Muscle of back (tissue), 11 donors: Measurements from ENCODE around the gene GADL1. TPM values are rescaled to one million over a fixed set of nuclear protein-coding genes. Genes with fewer than 3 reads are reported as not detected.

ENCODE experiments used
- DNase-seq, 3 donors: peaks; one replicate each; pipeline versions ENCODE4 v3.0.0 to v3.0.0-alpha.2; 2013
- polyA plus RNA-seq, 10 donors: library from polyadenylated mRNA; unstranded; fragments of 120-200 nt; gene quantifications; one replicate each; pipeline ENCODE4 v1.2.1, GENCODE V29; 2013; ENCODE audit not compliant: insufficient read length in 10 of 10

The GADL1 gene
- polyA plus RNA-seq, 10 donors, result 12.7 to 31.8 (median 24.0) TPM

DNA sequence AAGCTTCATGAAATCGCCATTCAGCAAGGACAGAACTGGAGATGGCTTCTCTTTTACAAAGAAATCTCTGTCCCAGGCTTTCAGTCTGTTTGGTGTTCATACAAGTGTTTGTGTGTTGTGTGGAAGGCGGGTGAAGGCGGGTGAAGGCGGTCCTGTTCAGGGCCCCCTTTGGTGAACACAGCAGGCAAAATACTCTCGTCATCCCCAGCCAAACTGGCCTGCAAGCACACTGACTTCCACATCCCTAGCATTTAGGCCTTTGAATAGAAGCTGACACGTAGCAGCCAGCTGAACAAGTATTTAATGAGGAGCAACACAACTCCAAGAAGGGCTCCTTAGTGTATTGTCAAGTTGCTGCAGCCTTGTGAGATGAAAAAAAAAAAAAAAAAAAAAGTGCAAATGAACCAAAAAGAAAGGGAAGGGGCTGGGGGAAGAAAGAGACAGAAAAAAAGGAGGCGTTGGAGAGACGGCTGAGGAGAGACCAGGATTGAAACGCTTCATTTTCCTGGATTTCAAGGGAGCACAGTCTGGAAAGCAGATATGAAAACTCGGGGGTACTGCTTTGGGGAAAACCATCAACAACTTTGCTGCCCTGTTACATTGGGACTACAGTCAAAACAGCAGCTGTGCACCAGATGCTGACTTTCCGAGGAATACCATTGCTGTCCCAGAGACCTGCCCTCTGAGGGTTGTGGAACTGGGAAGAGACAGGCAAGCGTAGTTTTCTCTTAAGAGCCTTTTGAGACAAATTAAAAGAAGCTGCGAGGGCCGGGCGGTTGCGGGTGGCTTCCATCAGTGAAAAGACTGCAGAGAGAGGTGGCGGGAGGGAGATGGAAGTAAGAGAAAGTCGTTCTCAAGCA lies 213.4 kb downstream of the GADL1 start:
- peak; percentile 62 to 92 (median 84) for DNase-seq

DNA sequence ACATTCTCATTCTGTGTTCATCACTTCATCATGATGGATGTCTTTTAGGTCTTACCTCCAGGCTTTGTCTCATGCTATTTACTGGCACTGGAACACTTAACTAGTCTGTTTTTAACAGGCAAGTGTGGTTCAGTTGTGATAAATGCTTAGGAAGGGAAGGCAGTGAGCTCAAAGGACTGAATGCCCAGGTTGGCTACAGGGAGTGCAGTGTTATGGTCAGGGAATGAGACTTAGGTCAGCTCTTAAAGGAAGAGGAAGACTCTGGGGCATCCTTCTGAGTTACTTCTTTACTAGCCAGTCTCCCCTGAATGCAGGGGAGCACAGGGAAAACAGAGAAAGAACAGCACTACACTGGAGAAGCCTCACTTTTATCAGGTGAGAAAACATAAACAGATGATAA lies 215.4 kb downstream of the GADL1 start:
- DNase-seq, result no peak

GRCh38 chr3:30677347-30677685 lies 217.1 kb downstream of the GADL1 start:
- no peak for DNase-seq

GRCh38 chr3:30676424-30677346 lies 217.8 kb downstream of the GADL1 start:
- no peak for DNase-seq
